Omental fat pad (tissue), 4 donors: ENCODE data around the gene RBM19. TPM values are rescaled to one million over a fixed set of nuclear protein-coding genes. Genes with fewer than 3 reads are reported as not detected.

Source experiments
- ATAC-seq: fragments of 150-250 bp; one replicate; pipeline ENCODE4 v1.9.1; 2016; ENCODE audit warnings: mild to moderate bottlenecking, moderate library complexity; ENCODE audit not compliant: low FRiP score
- DNase-seq: peaks from one replicate; pipeline ENCODE4 v3.0.0-alpha.2; 2019; ENCODE audit warnings: low spot score
- total RNA-seq, 4 donors: library from RNA; depleted of rRNA; stranded (reverse); fragments of >200 nt; gene quantifications; one replicate each; pipeline ENCODE4 v1.1.0, GENCODE V29; 2016
- TF ChIP-seq, protein P1 (sequence below), 3 donors: fragments of 450-650 bp; IDR thresholded peaks; one replicate each; pipeline ENCODE4 v1.5.1; 2016 to 2017; ENCODE audit warnings: antibody characterized with exemption in 3 of 3, mild to moderate bottlenecking in 3 of 3, moderate library complexity in 2 of 3

The RBM19 gene
- total RNA-seq, 4 donors from 2014 or later, result 24.3 to 41.6 (median 28.7) TPM

DNA sequence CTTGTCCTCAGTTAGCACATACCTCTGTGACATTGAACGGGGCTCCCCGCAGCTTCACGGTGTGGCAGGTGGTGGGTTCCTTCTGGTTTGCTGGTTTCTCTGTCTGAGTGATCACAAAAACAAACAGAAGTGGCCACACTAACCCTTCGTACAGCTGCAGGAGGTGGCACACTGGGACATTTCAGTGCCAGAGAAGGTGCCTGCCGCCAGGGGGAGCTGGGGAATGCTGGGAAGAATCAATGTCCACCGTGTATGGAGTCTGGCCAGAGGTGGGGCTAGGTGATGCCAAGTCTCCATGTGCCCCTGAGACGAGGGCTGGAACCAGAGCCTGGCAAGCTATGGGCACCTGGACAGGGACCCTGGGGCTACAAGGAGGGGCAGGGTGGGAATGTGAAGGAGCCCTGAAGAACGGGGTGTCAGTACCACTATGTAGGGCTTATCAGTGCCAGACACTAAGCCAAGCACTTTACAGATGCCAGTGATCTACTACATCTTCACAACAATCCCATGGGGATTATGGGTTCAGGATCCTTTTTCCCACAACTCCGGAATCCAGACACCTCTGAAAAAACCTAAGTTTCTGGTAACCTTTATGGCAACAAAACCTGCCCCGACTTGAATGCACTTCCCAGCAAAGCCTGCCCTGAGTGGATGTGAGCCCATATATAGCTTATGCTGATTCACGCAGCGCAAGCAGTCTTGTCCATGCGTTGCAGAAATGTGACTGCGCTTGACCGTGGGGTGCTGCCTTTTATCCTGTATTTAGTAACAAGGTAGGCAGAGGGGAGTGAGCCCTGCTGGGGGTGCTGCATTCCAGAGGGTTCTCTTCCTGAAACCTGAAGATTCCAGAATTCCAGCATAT is 10.8 kb downstream of the RBM19 start:
- ATAC-seq (no peak), DNase-seq (no peak)
- TF ChIP-seq, protein P1, sequence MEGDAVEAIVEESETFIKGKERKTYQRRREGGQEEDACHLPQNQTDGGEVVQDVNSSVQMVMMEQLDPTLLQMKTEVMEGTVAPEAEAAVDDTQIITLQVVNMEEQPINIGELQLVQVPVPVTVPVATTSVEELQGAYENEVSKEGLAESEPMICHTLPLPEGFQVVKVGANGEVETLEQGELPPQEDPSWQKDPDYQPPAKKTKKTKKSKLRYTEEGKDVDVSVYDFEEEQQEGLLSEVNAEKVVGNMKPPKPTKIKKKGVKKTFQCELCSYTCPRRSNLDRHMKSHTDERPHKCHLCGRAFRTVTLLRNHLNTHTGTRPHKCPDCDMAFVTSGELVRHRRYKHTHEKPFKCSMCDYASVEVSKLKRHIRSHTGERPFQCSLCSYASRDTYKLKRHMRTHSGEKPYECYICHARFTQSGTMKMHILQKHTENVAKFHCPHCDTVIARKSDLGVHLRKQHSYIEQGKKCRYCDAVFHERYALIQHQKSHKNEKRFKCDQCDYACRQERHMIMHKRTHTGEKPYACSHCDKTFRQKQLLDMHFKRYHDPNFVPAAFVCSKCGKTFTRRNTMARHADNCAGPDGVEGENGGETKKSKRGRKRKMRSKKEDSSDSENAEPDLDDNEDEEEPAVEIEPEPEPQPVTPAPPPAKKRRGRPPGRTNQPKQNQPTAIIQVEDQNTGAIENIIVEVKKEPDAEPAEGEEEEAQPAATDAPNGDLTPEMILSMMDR (IDR thresholded peaks at IDR 0.05), result no peak

GRCh38 chr12:113954547-113954946 is 11.6 kb downstream of the RBM19 start:
- TF ChIP-seq, protein P1 (IDR thresholded peaks at IDR 0.05), result no peak
- DNase-seq, result no peak
- no peak for ATAC-seq

DNA sequence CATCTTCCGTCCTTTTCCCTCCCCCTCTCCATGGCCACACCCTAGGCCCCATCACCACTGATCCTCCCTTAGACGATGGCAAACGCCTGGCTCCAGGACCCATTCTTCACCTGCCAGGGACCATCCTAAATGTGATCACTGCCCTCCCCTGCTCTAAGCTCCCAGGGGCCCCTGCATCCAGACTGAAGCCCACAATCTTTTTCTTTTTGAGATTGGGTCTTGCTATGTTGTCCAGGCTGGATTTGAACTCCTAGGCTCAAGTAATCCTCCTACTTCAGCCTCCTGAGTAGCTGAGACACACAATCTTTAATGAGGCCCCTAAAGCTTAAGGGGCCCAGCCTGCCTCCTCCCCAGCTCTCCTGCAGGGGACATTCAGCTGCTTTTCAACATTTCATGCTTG is 15.3 kb downstream of the RBM19 start:
- TF ChIP-seq, protein P1 (IDR thresholded peaks at IDR 0.05), result no peak
- DNase-seq (no peak), ATAC-seq (no peak)

GRCh38 chr12:113949321-113950305 is 16.5 kb downstream of the RBM19 start:
- DNase-seq (no peak), ATAC-seq (no peak)

GRCh38 chr12:113948151-113948914 is 17.8 kb downstream of the RBM19 start:
- ATAC-seq, result no peak
- DNase-seq, result no peak
- TF ChIP-seq, protein P1 (IDR thresholded peaks at IDR 0.05), result no peak

More at GRCh38 chr12:113949321-113950305, 16.5 kb downstream of the RBM19 start:
- TF ChIP-seq, protein P1 (IDR thresholded peaks at IDR 0.05), result no peak

DNA sequence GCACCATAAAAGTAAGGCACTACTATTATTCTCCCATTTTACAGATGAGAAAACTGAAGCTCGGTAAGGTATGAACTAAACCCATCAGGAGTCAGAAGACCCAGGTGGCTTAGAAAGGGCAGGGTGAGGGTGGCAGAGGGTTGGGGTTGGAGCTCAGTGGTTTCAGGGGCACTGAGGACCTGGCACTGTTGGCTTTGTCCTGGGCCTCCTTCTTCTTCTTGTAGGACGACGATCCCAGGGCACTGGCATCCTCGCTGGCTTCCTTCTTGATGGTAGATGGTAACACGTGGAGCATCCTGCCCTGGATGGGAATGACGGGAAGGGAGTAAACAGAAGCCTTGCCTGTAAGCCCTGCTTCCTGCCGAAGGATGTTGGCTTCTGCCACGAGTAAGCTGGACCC is 19.9 kb downstream of the RBM19 start:
- TF ChIP-seq, protein P1 (IDR thresholded peaks at IDR 0.05), result no peak

More for the DNA sequence above, 19.9 kb downstream of the RBM19 start:
- ATAC-seq (no peak), DNase-seq (no peak)
